ENCODE data around the gene CYP4F8. TPM values are rescaled to one million over a fixed set of nuclear protein-coding genes. Genes with fewer than 3 reads are reported as not detected.

Gene CYP4F8
- total RNA-seq, 1 donor from 2014 or later = not detected

GRCh38 chr19:15623711-15624318 is 8.8 kb downstream of the CYP4F8 start:
- no peak for DNase-seq (ENCODE audit: low spot score)
- H3K27me3 Mint-ChIP-seq (ENCODE audit: insufficient read depth, low read depth) = peaks cover 2% of the 10 kb centered on the region
- H3K36me3 ChIP-seq = no peaks in the 10 kb centered on the region
- H3K4me3 ChIP-seq = no peak overlapping the region
- no peaks in the 10 kb centered on the region for H4K20me1 ChIP-seq (ENCODE audit: low read depth)
- no peaks in the 10 kb centered on the region for H3K27me3 ChIP-seq
- H3K27ac Mint-ChIP-seq = no peak overlapping the region
- no peaks in the 10 kb centered on the region for H3F3A ChIP-seq (ENCODE audit: low read depth)
- H3K4me3 Mint-ChIP-seq = no peak overlapping the region
- peaks cover 7% of the 10 kb centered on the region for H3K9me3 ChIP-seq (ENCODE audit: low read depth)
- H3K79me2 ChIP-seq (ENCODE audit: low read depth) = no peaks in the 10 kb centered on the region
- H2AFZ ChIP-seq (replicated peaks) = no peak overlapping the region
- no peaks in the 10 kb centered on the region for H3K36me3 Mint-ChIP-seq
- peaks cover 15% of the 10 kb centered on the region for H3K9me3 Mint-ChIP-seq
- no peaks in the 10 kb centered on the region for H3K4me1 ChIP-seq
- H3K4me1 Mint-ChIP-seq = no peaks in the 10 kb centered on the region
- H3K27ac ChIP-seq = no peak overlapping the region
- TF ChIP-seq CTCF (IDR thresholded peaks at IDR 0.05) (no peak), EZH2phosphoT487 (IDR thresholded peaks at IDR 0.05) (no peak), EZH2 (IDR thresholded peaks at IDR 0.05) (no peak)
- H3K4me2 ChIP-seq = no peak overlapping the region
- H3K9ac ChIP-seq = no peak overlapping the region

- no peak overlapping the region for H3K27ac ChIP-seq
- H3K4me2 ChIP-seq = no peak overlapping the region
- no peak overlapping the region for H2AFZ ChIP-seq (replicated peaks)
- H3K4me1 ChIP-seq = no peaks in the 10 kb centered on the region
- H4K20me1 ChIP-seq (ENCODE audit: low read depth) = no peaks in the 10 kb centered on the region
- Mint-ChIP-seq H3K36me3 (no peaks in the 10 kb centered on the region), H3K27me3 (ENCODE audit: insufficient read depth, low read depth) (no peaks in the 10 kb centered on the region), H3K9me3 (peaks cover 2% of the 10 kb centered on the region), H3K4me1 (no peaks in the 10 kb centered on the region), H3K4me3 (no peak overlapping the region), H3K27ac (no peak overlapping the region)
- peaks cover 18% of the 10 kb centered on the region for H3K9me3 ChIP-seq (ENCODE audit: low read depth)
- no peak overlapping the region for H3K4me3 ChIP-seq
- no peaks in the 10 kb centered on the region for H3K36me3 ChIP-seq
- TF ChIP-seq EZH2 (IDR thresholded peaks at IDR 0.05) (no peak), CTCF (IDR thresholded peaks at IDR 0.05) (no peak), EZH2phosphoT487 (IDR thresholded peaks at IDR 0.05) (no peak)
- no peak overlapping the region for H3K9ac ChIP-seq
- DNase-seq (ENCODE audit: low spot score) = no peak
- no peaks in the 10 kb centered on the region for H3K27me3 ChIP-seq
- no peaks in the 10 kb centered on the region for H3K79me2 ChIP-seq (ENCODE audit: low read depth)
- no peaks in the 10 kb centered on the region for H3F3A ChIP-seq (ENCODE audit: low read depth)
These were observed 13.4 kb downstream of the CYP4F8 start for GRCh38 chr19:15628236-15629002.

GRCh38 chr19:15629003-15629880 is 14.2 kb downstream of the CYP4F8 start:
- Histone ChIP-seq H4K20me1 (ENCODE audit: low read depth) (no peaks in the 10 kb centered on the region), H2AFZ (replicated peaks) (no peak overlapping the region), H3K9me3 (ENCODE audit: low read depth) (peaks cover 18% of the 10 kb centered on the region), H3K4me2 (no peak overlapping the region), H3K27ac (no peak overlapping the region), H3K4me1 (no peaks in the 10 kb centered on the region), H3K79me2 (ENCODE audit: low read depth) (no peaks in the 10 kb centered on the region), H3K36me3 (no peaks in the 10 kb centered on the region), H3K27me3 (no peaks in the 10 kb centered on the region), H3K9ac (no peak overlapping the region), H3K4me3 (no peak overlapping the region), H3F3A (ENCODE audit: low read depth) (no peaks in the 10 kb centered on the region)
- H3K9me3 Mint-ChIP-seq = peaks cover 2% of the 10 kb centered on the region
- H3K27me3 Mint-ChIP-seq (ENCODE audit: insufficient read depth, low read depth) = no peaks in the 10 kb centered on the region
- no peak for TF ChIP-seq EZH2 (IDR thresholded peaks at IDR 0.05)
- TF ChIP-seq CTCF (IDR thresholded peaks at IDR 0.05) = peak; percentile 61
- H3K36me3 Mint-ChIP-seq = no peaks in the 10 kb centered on the region
- peak; percentile 5 for DNase-seq (ENCODE audit: low spot score)
- H3K4me1 Mint-ChIP-seq = no peaks in the 10 kb centered on the region
- no peak overlapping the region for H3K4me3 Mint-ChIP-seq
- H3K27ac Mint-ChIP-seq = no peak overlapping the region

All from neural progenitor cell (in vitro differentiated cells).